ENCODE results near the gene SH2D1B.
A peak's percentile ranks its signal among the peaks of the same experiment; 100 is the strongest.

- TF ChIP-seq, protein P1, sequence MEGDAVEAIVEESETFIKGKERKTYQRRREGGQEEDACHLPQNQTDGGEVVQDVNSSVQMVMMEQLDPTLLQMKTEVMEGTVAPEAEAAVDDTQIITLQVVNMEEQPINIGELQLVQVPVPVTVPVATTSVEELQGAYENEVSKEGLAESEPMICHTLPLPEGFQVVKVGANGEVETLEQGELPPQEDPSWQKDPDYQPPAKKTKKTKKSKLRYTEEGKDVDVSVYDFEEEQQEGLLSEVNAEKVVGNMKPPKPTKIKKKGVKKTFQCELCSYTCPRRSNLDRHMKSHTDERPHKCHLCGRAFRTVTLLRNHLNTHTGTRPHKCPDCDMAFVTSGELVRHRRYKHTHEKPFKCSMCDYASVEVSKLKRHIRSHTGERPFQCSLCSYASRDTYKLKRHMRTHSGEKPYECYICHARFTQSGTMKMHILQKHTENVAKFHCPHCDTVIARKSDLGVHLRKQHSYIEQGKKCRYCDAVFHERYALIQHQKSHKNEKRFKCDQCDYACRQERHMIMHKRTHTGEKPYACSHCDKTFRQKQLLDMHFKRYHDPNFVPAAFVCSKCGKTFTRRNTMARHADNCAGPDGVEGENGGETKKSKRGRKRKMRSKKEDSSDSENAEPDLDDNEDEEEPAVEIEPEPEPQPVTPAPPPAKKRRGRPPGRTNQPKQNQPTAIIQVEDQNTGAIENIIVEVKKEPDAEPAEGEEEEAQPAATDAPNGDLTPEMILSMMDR (IDR thresholded peaks at IDR 0.05), result no peak
- TF ChIP-seq POLR2A (IDR thresholded peaks at IDR 0.05), result peak in 1 of 2 donors; percentile 22
Measured at GRCh38 chr1:162368451-162368850, 43.5 kb downstream of the SH2D1B start.

Data from Peyer's patch (tissue), 4 donors.